Panc1 (cell line): ENCODE data around the gene TULP4. TPM values are rescaled to one million over a fixed set of nuclear protein-coding genes. Genes with fewer than 3 reads are reported as not detected.

ENCODE experiments used
- ATAC-seq: fragments of 200-7000 bp; cut with Tn5 transposase; 2 replicates; pipeline ENCODE4 v1.9.1; 2020; ENCODE audit warnings: mild to moderate bottlenecking, moderate library complexity
- BruUV-seq: library from RNA; stranded (reverse); fragments of 400-500 nt; replicated peaks from 2 replicates; lab custom pipeline; 2021; lab: Mats Ljungman, UMichigan
- CTCF ChIA-PET: fragments of 300-600 bp; sonication (Branson Sonifier 250); formaldehyde crosslinking; loops from one replicate; lab custom pipeline; 2022; ENCODE audit warnings: antibody characterized with exemption; lab: Charles Lee
- POLR2A ChIA-PET: fragments of 300-600 bp; sonication (Branson Sonifier 250); formaldehyde crosslinking; loops from one replicate; lab custom pipeline; 2022; ENCODE audit warnings: antibody characterized with exemption; lab: Charles Lee
- DNase-seq: peaks from one replicate; pipeline ENCODE4 v3.0.0-alpha.2; 2010; ENCODE audit warnings: low read depth, low spot score
- H3K27ac ChIP-seq: 2 replicates; pipeline ENCODE4 v1.5.1; 2011; ENCODE audit warnings: mild to moderate bottlenecking, low read length, inconsistent platforms
- H3K27me3 ChIP-seq: fragments of 200-500 bp; sonication (Bioruptor generic); 2 replicates; pipeline ENCODE4 v1.6.0; 2014; ENCODE audit warnings: low read length, inconsistent platforms; ENCODE audit not compliant: control insufficient read depth, insufficient read depth
- H3K36me3 ChIP-seq: fragments of 200-500 bp; sonication (Bioruptor generic); 2 replicates; pipeline ENCODE4 v1.5.1; 2014; ENCODE audit warnings: inconsistent platforms, mild to moderate bottlenecking, low read length, moderate library complexity; ENCODE audit not compliant: control insufficient read depth, insufficient read depth
- H3K4me1 ChIP-seq: 2 replicates; pipeline ENCODE4 v1.5.1; 2011; ENCODE audit warnings: inconsistent platforms, mild to moderate bottlenecking, low read length, moderate library complexity; ENCODE audit not compliant: control insufficient read depth, insufficient read depth
- H3K4me3 ChIP-seq, 2 experiments: 2 replicates each; pipeline ENCODE4 v1.5.1; 2011 to 2012; ENCODE audit warnings: low read depth in 2 of 2, low read length in 2 of 2, mild to moderate bottlenecking in 2 of 2, inconsistent platforms in 1 of 2, moderate library complexity in 1 of 2
- H3K9me3 ChIP-seq: fragments of 200-500 bp; sonication (Bioruptor generic); 2 replicates; pipeline ENCODE4 v1.5.1; 2014; ENCODE audit warnings: low read depth, mild to moderate bottlenecking, inconsistent platforms, low read length, moderate library complexity; ENCODE audit not compliant: control insufficient read depth, insufficient read depth
- POLR2AphosphoS5 ChIP-seq: IDR thresholded peaks from 2 replicates; pipeline ENCODE4 v1.6.1; 2012; ENCODE audit warnings: mild to moderate bottlenecking, low read depth, low read length, moderate library complexity
- SIN3A ChIP-seq: IDR thresholded peaks from 2 replicates; pipeline ENCODE4 v1.6.1; 2012; ENCODE audit warnings: low read depth, mild to moderate bottlenecking, low read length, moderate library complexity, borderline replicate concordance; ENCODE audit not compliant: insufficient read depth
- TCF7L2 ChIP-seq: IDR thresholded peaks from 2 replicates; pipeline ENCODE4 v1.6.1; 2011; ENCODE audit warnings: mild to moderate bottlenecking, low read depth, low read length, inconsistent platforms
- in situ Hi-C: cut with HindIII; loops from 2 replicates; pipeline ENCODE4 v1.10.0; 2016; ENCODE audit warnings: low sequenced_read_pairs, low pct_unique_long_range_greater_than_20kb
- intact Hi-C: fragments of 100-400 bp; cut with micrococcal nuclease; formaldehyde crosslinking; loops from one replicate; pipeline ENCODE4 v1.10.0; 2022; ENCODE audit not compliant: unreplicated experiment
- total RNA-seq: library from RNA; stranded (reverse); gene quantifications from one replicate; pipeline ENCODE4 v1.2.1, GENCODE V29; 2021; ENCODE audit not compliant: unreplicated experiment
- TF ChIP-seq, protein P1 (sequence below), 2 experiments: IDR thresholded peaks; 2 replicates each; pipeline ENCODE4 v1.6.1; 2011 to 2012; ENCODE audit warnings: low read depth in 2 of 2, control low read depth in 1 of 2, low read length in 1 of 2, mild to moderate bottlenecking in 1 of 2, moderate library complexity in 1 of 2; ENCODE audit not compliant: insufficient read depth in 1 of 2
- TF ChIP-seq, protein P2 (sequence below): fragments of 450-650 bp; IDR thresholded peaks from 2 replicates; pipeline ENCODE4 v1.5.1; 2017; ENCODE audit warnings: mild to moderate bottlenecking

TULP4 gene
- total RNA-seq, 1 experiment from 2014 or later: 105 TPM

DNA sequence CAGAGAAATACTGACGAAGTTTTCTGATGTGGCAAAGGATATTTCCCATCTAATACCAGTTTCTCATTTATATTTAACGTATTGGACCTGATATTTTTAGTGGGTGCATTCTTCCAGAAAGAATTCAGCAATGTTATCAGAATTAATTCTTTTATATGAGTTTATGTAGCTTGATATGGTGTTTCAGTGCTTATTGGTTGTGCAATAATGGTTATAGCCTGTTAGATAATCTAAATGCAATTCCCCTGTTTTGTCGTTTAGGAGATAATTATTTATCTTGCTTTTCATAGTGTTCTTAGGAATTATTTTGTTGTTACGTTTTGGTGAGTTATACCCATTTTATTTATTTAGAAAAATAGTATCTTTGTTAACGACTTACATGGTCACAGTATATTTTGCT, 196.2 kb downstream of the TULP4 start:
- no TSS peak for BruUV-seq
- H3K27me3 ChIP-seq: no peaks in the 10 kb centered on the region
- H3K4me1 ChIP-seq: no peaks in the 10 kb centered on the region
- H3K4me3 ChIP-seq: no peak overlapping the region
- POLR2A ChIA-PET: no interaction called here
- intact Hi-C loops (no loop called here), in situ Hi-C loops (no loop called here)
- no peaks in the 10 kb centered on the region for H3K9me3 ChIP-seq
- H3K27ac ChIP-seq: no peak overlapping the region
- ATAC-seq (no peak), DNase-seq (no peak)
- CTCF ChIA-PET: no interaction called here
- no peak for TF ChIP-seq SIN3A
- TF ChIP-seq, protein P1, sequence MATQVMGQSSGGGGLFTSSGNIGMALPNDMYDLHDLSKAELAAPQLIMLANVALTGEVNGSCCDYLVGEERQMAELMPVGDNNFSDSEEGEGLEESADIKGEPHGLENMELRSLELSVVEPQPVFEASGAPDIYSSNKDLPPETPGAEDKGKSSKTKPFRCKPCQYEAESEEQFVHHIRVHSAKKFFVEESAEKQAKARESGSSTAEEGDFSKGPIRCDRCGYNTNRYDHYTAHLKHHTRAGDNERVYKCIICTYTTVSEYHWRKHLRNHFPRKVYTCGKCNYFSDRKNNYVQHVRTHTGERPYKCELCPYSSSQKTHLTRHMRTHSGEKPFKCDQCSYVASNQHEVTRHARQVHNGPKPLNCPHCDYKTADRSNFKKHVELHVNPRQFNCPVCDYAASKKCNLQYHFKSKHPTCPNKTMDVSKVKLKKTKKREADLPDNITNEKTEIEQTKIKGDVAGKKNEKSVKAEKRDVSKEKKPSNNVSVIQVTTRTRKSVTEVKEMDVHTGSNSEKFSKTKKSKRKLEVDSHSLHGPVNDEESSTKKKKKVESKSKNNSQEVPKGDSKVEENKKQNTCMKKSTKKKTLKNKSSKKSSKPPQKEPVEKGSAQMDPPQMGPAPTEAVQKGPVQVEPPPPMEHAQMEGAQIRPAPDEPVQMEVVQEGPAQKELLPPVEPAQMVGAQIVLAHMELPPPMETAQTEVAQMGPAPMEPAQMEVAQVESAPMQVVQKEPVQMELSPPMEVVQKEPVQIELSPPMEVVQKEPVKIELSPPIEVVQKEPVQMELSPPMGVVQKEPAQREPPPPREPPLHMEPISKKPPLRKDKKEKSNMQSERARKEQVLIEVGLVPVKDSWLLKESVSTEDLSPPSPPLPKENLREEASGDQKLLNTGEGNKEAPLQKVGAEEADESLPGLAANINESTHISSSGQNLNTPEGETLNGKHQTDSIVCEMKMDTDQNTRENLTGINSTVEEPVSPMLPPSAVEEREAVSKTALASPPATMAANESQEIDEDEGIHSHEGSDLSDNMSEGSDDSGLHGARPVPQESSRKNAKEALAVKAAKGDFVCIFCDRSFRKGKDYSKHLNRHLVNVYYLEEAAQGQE (IDR thresholded peaks at IDR 0.05; ENCODE audit: insufficient read depth in 1 of 2, low read depth in 2 of 2, low read length in 1 of 2): no peak
- TF ChIP-seq POLR2AphosphoS5: no peak
- TF ChIP-seq, protein P2, sequence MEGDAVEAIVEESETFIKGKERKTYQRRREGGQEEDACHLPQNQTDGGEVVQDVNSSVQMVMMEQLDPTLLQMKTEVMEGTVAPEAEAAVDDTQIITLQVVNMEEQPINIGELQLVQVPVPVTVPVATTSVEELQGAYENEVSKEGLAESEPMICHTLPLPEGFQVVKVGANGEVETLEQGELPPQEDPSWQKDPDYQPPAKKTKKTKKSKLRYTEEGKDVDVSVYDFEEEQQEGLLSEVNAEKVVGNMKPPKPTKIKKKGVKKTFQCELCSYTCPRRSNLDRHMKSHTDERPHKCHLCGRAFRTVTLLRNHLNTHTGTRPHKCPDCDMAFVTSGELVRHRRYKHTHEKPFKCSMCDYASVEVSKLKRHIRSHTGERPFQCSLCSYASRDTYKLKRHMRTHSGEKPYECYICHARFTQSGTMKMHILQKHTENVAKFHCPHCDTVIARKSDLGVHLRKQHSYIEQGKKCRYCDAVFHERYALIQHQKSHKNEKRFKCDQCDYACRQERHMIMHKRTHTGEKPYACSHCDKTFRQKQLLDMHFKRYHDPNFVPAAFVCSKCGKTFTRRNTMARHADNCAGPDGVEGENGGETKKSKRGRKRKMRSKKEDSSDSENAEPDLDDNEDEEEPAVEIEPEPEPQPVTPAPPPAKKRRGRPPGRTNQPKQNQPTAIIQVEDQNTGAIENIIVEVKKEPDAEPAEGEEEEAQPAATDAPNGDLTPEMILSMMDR: no peak
- no peak for TF ChIP-seq TCF7L2
- no peaks in the 10 kb centered on the region; the same call in 1 of the 2 replicates for H3K36me3 ChIP-seq

DNA sequence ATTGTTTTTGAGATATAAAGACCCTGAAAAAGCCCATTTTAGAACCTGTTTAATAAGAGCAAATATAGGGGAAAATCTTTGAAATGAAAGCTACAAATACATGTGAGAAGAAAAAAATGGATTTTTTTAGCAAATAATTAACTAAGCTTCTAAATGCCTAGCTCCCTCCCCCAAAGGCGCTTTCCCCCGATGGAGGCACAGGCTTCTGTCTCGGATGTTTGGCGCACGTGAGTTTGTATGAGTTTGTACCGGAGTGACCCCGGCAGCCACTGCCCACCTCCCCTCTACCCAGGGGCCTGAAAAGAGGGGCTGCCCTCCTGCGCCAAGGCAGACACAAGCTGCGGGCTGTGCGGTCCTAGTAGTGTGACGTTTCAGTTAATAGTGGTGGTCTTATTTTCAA, 197.2 kb downstream of the TULP4 start:
- BruUV-seq: TSS peak; percentile 45
- TF ChIP-seq POLR2AphosphoS5: no peak
- no peak for TF ChIP-seq TCF7L2
- intact Hi-C loops: no loop called here
- Histone ChIP-seq H3K9me3 (no peaks in the 10 kb centered on the region), H3K36me3 (no peaks in the 10 kb centered on the region; the same call in 1 of the 2 replicates), H3K27ac (no peak overlapping the region), H3K4me3 (no peak overlapping the region), H3K4me1 (no peaks in the 10 kb centered on the region), H3K27me3 (no peaks in the 10 kb centered on the region)
- CTCF ChIA-PET: interaction anchor here (1.6 kb wide), 1 partner anchor 295 kb away, joined by 5 read pairs; no protein-coding TSS in a partner anchor
- ATAC-seq (no peak), DNase-seq (no peak)
- POLR2A ChIA-PET: no interaction called here
- in situ Hi-C loops: no loop called here

DNA sequence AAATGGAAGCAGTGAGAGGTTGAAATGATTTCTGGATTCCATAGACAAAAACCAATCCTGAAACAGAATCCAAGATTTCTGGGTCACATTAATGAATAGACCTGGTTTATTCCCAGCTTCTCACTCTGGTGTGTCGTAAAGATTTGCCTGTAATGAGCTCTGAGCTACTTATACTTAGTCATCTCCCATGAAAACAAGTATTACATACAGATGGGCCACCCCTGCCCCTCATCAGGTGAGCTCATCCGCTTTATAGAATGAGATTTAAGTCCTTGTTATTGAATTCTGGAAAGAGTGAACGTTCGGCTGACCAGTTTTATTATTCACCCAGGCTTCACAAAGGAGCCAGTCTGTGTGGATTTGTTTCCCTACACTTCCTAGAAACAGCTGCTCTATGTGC, 200.5 kb downstream of the TULP4 start:
- ChIA-PET POLR2A (interaction anchor here (0.6 kb wide), 1 partner anchor 247 kb away, joined by 3 read pairs; no protein-coding TSS in a partner anchor), CTCF (no interaction called here)
- no peak for DNase-seq
- intact Hi-C loops: no loop called here
- Histone ChIP-seq H3K36me3 (no peaks in the 10 kb centered on the region; the same call in 1 of the 2 replicates), H3K4me1 (peaks cover 3% of the 10 kb centered on the region), H3K27me3 (no peaks in the 10 kb centered on the region), H3K4me3 (no peak overlapping the region), H3K27ac (no peak overlapping the region), H3K9me3 (no peaks in the 10 kb centered on the region)
- TF ChIP-seq, protein P1 (IDR thresholded peaks at IDR 0.05; ENCODE audit: insufficient read depth in 1 of 2, low read depth in 2 of 2, low read length in 1 of 2): no peak
- TF ChIP-seq, protein P2: no peak
- TF ChIP-seq SIN3A (no peak), POLR2AphosphoS5 (no peak), TCF7L2 (no peak)
- BruUV-seq: no TSS peak
- ATAC-seq: no peak
- in situ Hi-C loops: no loop called here
